ENCODE results near the gene COG6. TPM values are rescaled to one million over a fixed set of nuclear protein-coding genes. Genes with fewer than 3 reads are reported as not detected.

The COG6 gene
- total RNA-seq, 1 donor from 2014 or later = 24.3 TPM

DNA sequence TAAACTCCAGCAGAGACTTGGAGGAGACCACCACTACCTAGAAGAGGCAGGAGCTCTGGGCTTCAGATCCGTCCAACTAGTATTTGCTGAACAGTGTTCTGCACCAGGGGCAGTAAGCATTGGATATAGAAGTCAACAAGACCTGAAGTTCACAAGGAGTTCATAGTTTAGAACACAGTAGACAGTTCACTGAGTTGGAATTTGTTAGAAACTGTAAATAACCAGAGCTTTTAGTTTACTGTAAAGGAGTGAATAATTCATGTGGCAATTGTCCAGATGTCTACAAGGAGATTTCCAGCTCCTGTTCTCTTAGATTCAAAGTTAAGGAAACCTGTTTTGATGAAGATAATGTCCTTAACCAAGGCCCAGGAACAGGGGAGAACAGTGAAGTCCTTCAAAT is 128.9 kb downstream of the COG6 start:
- Mint-ChIP-seq H3K4me1 (peaks cover 22% of the 10 kb centered on the region), H3K27ac (no peak overlapping the region), H3K4me3 (no peak overlapping the region), H3K9me3 (peaks cover 5% of the 10 kb centered on the region), H3K27me3 (no peaks in the 10 kb centered on the region), H3K36me3 (ENCODE audit: low read depth) (peaks cover 1% of the 10 kb centered on the region)
- intact Hi-C loops (cut with micrococcal nuclease) = no loop called here
- no peak for DNase-seq

DNA sequence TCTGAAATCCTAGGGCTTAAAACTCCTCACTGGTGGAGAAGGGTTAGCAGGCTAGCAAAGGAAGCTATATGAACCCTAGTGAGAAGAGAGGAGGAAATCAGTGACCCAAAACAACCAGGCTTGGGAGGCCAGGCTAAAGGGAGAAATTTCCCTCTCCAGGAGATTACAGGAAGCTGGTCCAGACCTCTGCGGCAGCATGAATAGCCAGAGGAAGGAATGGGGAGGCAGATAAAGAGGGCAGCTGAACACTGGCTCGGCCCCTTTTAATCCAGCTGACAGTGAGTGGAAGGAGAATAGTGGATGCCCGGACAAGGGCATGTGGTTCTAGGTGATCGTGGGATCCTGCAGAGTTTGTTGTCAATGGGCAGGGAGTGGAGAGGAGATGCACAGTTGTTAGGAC is 130.6 kb downstream of the COG6 start:
- H3K4me1 Mint-ChIP-seq = peaks cover 19% of the 10 kb centered on the region
- no peak overlapping the region for H3K4me3 Mint-ChIP-seq
- peaks cover 4% of the 10 kb centered on the region for H3K36me3 Mint-ChIP-seq (ENCODE audit: low read depth)
- no peak for DNase-seq
- peaks cover 8% of the 10 kb centered on the region for H3K9me3 Mint-ChIP-seq
- H3K27ac Mint-ChIP-seq = no peak overlapping the region
- no peaks in the 10 kb centered on the region for H3K27me3 Mint-ChIP-seq
- intact Hi-C loops (cut with micrococcal nuclease) = no loop called here

DNA sequence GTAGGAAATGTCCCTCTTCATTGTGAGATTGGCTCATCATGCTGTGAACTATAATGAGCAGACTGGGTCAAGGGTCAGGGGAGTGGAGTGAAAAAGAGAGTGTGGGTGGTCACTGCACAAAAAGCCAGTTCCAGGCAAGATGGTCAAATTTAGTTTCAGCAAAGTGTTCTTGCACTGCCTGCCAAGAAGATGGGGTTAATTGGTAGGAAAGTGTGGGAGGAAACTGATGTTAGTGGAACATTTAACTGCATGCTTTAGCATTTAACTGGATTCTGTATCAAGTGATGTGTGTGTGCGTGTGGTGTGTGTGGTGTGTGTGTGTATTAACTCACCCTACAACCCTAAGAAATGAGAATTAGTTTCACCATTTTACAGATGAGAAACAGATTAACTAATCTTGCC is 131.6 kb downstream of the COG6 start:
- intact Hi-C loops (cut with micrococcal nuclease) = loop anchor here (1.0 kb wide), 1 partner anchor 10 kb away; no protein-coding TSS in a partner anchor
- Mint-ChIP-seq H3K27me3 (no peaks in the 10 kb centered on the region), H3K27ac (peak overlapping the region; percentile 17), H3K4me3 (no peak overlapping the region), H3K36me3 (ENCODE audit: low read depth) (peaks cover 4% of the 10 kb centered on the region), H3K4me1 (peaks cover 13% of the 10 kb centered on the region), H3K9me3 (peaks cover 8% of the 10 kb centered on the region)
- DNase-seq = peak; percentile 48

DNA sequence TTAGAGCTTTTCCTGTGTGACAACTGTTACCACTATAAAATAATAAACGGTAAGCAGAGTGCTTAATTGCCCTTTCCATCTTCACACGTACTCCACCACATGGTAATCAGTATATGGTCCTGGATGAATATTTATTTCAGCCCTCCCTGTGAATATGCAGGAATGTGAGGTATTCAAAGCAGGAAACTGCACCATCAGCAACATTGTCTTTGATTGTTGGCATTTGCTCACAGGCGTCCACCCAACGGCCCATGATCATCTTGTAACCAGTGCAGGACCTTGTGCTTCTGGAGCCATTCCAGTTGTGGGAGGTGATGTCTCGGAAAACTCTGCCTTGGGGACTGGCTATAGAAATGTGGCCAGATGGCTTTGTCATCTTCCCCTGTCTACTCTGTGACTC is 132.6 kb downstream of the COG6 start:
- H3K27me3 Mint-ChIP-seq = peaks cover 4% of the 10 kb centered on the region
- H3K9me3 Mint-ChIP-seq = peaks cover 8% of the 10 kb centered on the region
- peak; percentile 47 for DNase-seq
- peaks cover 4% of the 10 kb centered on the region for H3K36me3 Mint-ChIP-seq (ENCODE audit: low read depth)
- intact Hi-C loops (cut with micrococcal nuclease) = no loop called here
- no peak overlapping the region for H3K4me3 Mint-ChIP-seq
- no peak overlapping the region for H3K27ac Mint-ChIP-seq
- H3K4me1 Mint-ChIP-seq = peaks cover 12% of the 10 kb centered on the region

DNA sequence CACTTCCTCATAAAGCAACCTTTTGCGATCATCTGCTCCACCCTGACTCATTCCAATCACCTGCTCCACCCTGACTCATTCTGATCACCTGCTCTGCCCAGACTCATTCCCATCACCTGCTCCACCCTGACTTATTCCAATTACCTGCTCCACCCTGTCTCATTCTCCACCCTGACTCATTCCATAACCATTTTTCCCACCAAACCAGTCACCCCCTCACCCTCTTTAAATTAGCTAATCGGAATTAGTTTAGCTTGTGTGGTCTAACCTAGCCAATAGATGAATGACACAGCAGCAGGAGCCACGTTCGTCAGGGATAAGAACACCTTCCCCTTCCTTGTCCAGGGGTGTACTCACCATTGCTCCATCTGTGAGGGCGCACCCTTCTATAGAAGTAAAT is 134.0 kb downstream of the COG6 start:
- H3K4me3 Mint-ChIP-seq = no peak overlapping the region
- H3K4me1 Mint-ChIP-seq = peaks cover 11% of the 10 kb centered on the region
- peaks cover 4% of the 10 kb centered on the region for H3K36me3 Mint-ChIP-seq (ENCODE audit: low read depth)
- DNase-seq = peak; percentile 31
- peaks cover 4% of the 10 kb centered on the region for H3K27me3 Mint-ChIP-seq
- H3K9me3 Mint-ChIP-seq = peaks cover 8% of the 10 kb centered on the region
- H3K27ac Mint-ChIP-seq = no peak overlapping the region
- intact Hi-C loops (cut with micrococcal nuclease) = no loop called here

Other genes with a start within 250 kb of the COG6 start
- 4.8 TPM in 2 replicates for gene LHFPL6, start 52.5 kb upstream of the COG6 start, total RNA-seq